ENCODE measurements around the gene ARHGDIB. TPM values are rescaled to one million over a fixed set of nuclear protein-coding genes. Genes with fewer than 3 reads are reported as not detected.

The ARHGDIB gene
- total and polyA plus RNA-seq, 2 experiments from 2014 or later: 3.8 to 6.7 TPM

- TF ChIP-seq CTCF (IDR thresholded peaks at IDR 0.05; ENCODE audit: low read depth, low read length): no peak
- Histone ChIP-seq H3K36me3 (no peaks in the 10 kb centered on the region), H3K9me3 (ENCODE audit: low read depth) (no peaks in the 10 kb centered on the region), H3K4me3 (no peak overlapping the region), H3K27me3 (no peaks in the 10 kb centered on the region), H3K27ac (no peak overlapping the region), H3K4me1 (ENCODE audit: low read depth) (peaks cover 26% of the 10 kb centered on the region)
- peak in 1 of 2 donors; percentile 53 for DNase-seq (ENCODE audit: low read depth in 1 of 2, low spot score in 1 of 2)
These were observed 15.2 kb downstream of the ARHGDIB start for GRCh38 chr12:14946162-14946561.

- Histone ChIP-seq H3K27me3 (no peaks in the 10 kb centered on the region), H3K4me3 (no peak overlapping the region), H3K9me3 (ENCODE audit: low read depth) (no peaks in the 10 kb centered on the region), H3K36me3 (no peaks in the 10 kb centered on the region), H3K4me1 (ENCODE audit: low read depth) (no peaks in the 10 kb centered on the region), H3K27ac (no peak overlapping the region)
- no peak for TF ChIP-seq CTCF (IDR thresholded peaks at IDR 0.05; ENCODE audit: low read depth, low read length)
- no peak for DNase-seq (ENCODE audit: low read depth in 1 of 2, low spot score in 1 of 2)
These were observed 19.0 kb downstream of the ARHGDIB start for GRCh38 chr12:14942196-14942931.

- no peaks in the 10 kb centered on the region for H3K4me1 ChIP-seq (ENCODE audit: low read depth)
- H3K27me3 ChIP-seq: no peaks in the 10 kb centered on the region
- no peaks in the 10 kb centered on the region for H3K9me3 ChIP-seq (ENCODE audit: low read depth)
- no peak for TF ChIP-seq CTCF (IDR thresholded peaks at IDR 0.05; ENCODE audit: low read depth, low read length)
- H3K27ac ChIP-seq: no peak overlapping the region
- DNase-seq (ENCODE audit: low read depth in 1 of 2, low spot score in 1 of 2): no peak
- H3K36me3 ChIP-seq: no peaks in the 10 kb centered on the region
- H3K4me3 ChIP-seq: no peak overlapping the region
These were observed 20.0 kb downstream of the ARHGDIB start for GRCh38 chr12:14941369-14941768.

- no peaks in the 10 kb centered on the region for H3K27me3 ChIP-seq
- no peak for TF ChIP-seq CTCF (IDR thresholded peaks at IDR 0.05; ENCODE audit: low read depth, low read length)
- no peak for DNase-seq (ENCODE audit: low read depth in 1 of 2, low spot score in 1 of 2)
- H3K4me3 ChIP-seq: no peak within 1 kb of the TSS
- H3K4me1 ChIP-seq (ENCODE audit: low read depth): no peaks in the 10 kb centered on the region
- no peak within 1 kb of the TSS for H3K27ac ChIP-seq
- H3K9me3 ChIP-seq (ENCODE audit: low read depth): no peaks in the 10 kb centered on the region
- no peaks in the 10 kb centered on the region for H3K36me3 ChIP-seq
These were observed 23.1 kb downstream of the ARHGDIB start, which contains the start of gene ERP27 for GRCh38 chr12:14938301-14938700. ERP27 (minus strand) TSS chr12:14938537; CDS start chr12:14938508, 29 bp downstream.

- no peak for DNase-seq (ENCODE audit: low read depth in 1 of 2, low spot score in 1 of 2)
These were observed 23.7 kb downstream of the ARHGDIB start for GRCh38 chr12:14937689-14938088.

More at GRCh38 chr12:14937689-14938088, 23.7 kb downstream of the ARHGDIB start:
- no peaks in the 10 kb centered on the region for H3K4me1 ChIP-seq (ENCODE audit: low read depth)
- H3K4me3 ChIP-seq: no peak overlapping the region
- no peak for TF ChIP-seq CTCF (IDR thresholded peaks at IDR 0.05; ENCODE audit: low read depth, low read length)
- H3K36me3 ChIP-seq: no peaks in the 10 kb centered on the region
- H3K9me3 ChIP-seq (ENCODE audit: low read depth): no peaks in the 10 kb centered on the region
- no peaks in the 10 kb centered on the region for H3K27me3 ChIP-seq
- H3K27ac ChIP-seq: no peak overlapping the region
